Osteoblast (primary cell): ENCODE measurements around the gene SMNDC1. TPM values are rescaled to one million over a fixed set of nuclear protein-coding genes. Genes with fewer than 3 reads are reported as not detected.
"Not testable (repeated sequence)": the region's sequence is repeated elsewhere in the genome, so short reads cannot be mapped to it uniquely, and the experiment has no call there.

Experiments
- DNase-seq: peaks from one replicate; pipeline ENCODE4 v3.0.0; 2011; ENCODE audit warnings: low spot score, mixed read lengths; ENCODE audit not compliant: insufficient read length; ENCODE audit errors: missing footprints
- H2AFZ ChIP-seq: 2 replicates; pipeline ENCODE4 v1.6.0; 2011; ENCODE audit warnings: mild to moderate bottlenecking, low read length
- H3K27ac ChIP-seq: 2 replicates; pipeline ENCODE4 v1.5.1; 2011; ENCODE audit warnings: mild to moderate bottlenecking, low read depth, low read length, moderate library complexity
- H3K27me3 ChIP-seq: 2 replicates; pipeline ENCODE4 v1.6.0; 2012; ENCODE audit warnings: mild to moderate bottlenecking, control low read depth, inconsistent platforms, low read length, moderate library complexity; ENCODE audit not compliant: insufficient read depth
- H3K36me3 ChIP-seq: 2 replicates; pipeline ENCODE4 v1.5.1; 2011; ENCODE audit warnings: mild to moderate bottlenecking, low read length, control low read depth, moderate library complexity; ENCODE audit not compliant: insufficient read depth
- H3K4me1 ChIP-seq: 2 replicates; pipeline ENCODE4 v1.5.1; 2011; ENCODE audit warnings: mild to moderate bottlenecking, low read length, control low read depth, moderate library complexity; ENCODE audit not compliant: insufficient read depth
- H3K4me2 ChIP-seq: 2 replicates; pipeline ENCODE4 v1.6.0; 2011; ENCODE audit warnings: mild to moderate bottlenecking, low read length; ENCODE audit not compliant: insufficient read depth
- H3K4me3 ChIP-seq: fragments of 200-600 bp; sonication (generic); 3 replicates; pipeline ENCODE4 v1.5.1; 2012; ENCODE audit warnings: mild to moderate bottlenecking, low read length, inconsistent platforms; ENCODE audit not compliant: insufficient read depth
- H3K79me2 ChIP-seq: 2 replicates; pipeline ENCODE4 v1.6.0; 2012; ENCODE audit warnings: mild to moderate bottlenecking, low read length, control low read depth, inconsistent platforms; ENCODE audit not compliant: insufficient read depth
- H3K9me3 ChIP-seq: 2 replicates; pipeline ENCODE4 v1.5.1; 2011; ENCODE audit warnings: low read depth, low read length, control low read depth
- H4K20me1 ChIP-seq: 2 replicates; pipeline ENCODE4 v1.6.0; 2012; ENCODE audit warnings: mild to moderate bottlenecking, low read length, control low read depth; ENCODE audit not compliant: insufficient read depth
- CTCF ChIP-seq: IDR thresholded peaks from 2 replicates; pipeline ENCODE4 v1.5.1; 2011; ENCODE audit warnings: mild to moderate bottlenecking, low read depth, low read length, moderate library complexity; ENCODE audit errors: extremely low read depth
- total RNA-seq: library from RNA; depleted of rRNA; stranded (reverse); fragments of >200 nt; gene quantifications from 2 replicates; pipeline ENCODE4 v1.2.3, GENCODE V29; 2012

Gene SMNDC1
- total RNA-seq, 1 donor = 6.9 TPM

- Histone ChIP-seq H3K4me1 (peaks cover 9% of the 10 kb centered on the region), H3K4me3 (no peak overlapping the region), H2AFZ (no peak overlapping the region), H4K20me1 (no peaks in the 10 kb centered on the region), H3K9me3 (no peaks in the 10 kb centered on the region), H3K36me3 (no peaks in the 10 kb centered on the region), H3K4me2 (no peak overlapping the region), H3K79me2 (no peaks in the 10 kb centered on the region), H3K27me3 (no peaks in the 10 kb centered on the region), H3K27ac (no peak overlapping the region)
- no peak for TF ChIP-seq CTCF
- no peak for DNase-seq
Observed at GRCh38 chr10:110274647-110275046, 30.1 kb downstream of the SMNDC1 start.

- Histone ChIP-seq H3K27me3 (no peaks in the 10 kb centered on the region), H3K9me3 (no peaks in the 10 kb centered on the region), H2AFZ (no peak overlapping the region), H3K4me1 (peaks cover 11% of the 10 kb centered on the region), H3K36me3 (no peaks in the 10 kb centered on the region), H3K27ac (no peak overlapping the region), H4K20me1 (no peaks in the 10 kb centered on the region), H3K4me2 (no peak overlapping the region), H3K4me3 (no peak overlapping the region), H3K79me2 (no peaks in the 10 kb centered on the region)
- TF ChIP-seq CTCF = no peak
- DNase-seq = no peak
Observed at GRCh38 chr10:110274072-110274627, 30.6 kb downstream of the SMNDC1 start.

- Histone ChIP-seq H3K79me2 (no peaks in the 10 kb centered on the region), H2AFZ (peak overlapping the region; percentile 12), H3K27me3 (no peaks in the 10 kb centered on the region), H3K4me2 (peak overlapping the region; percentile 50), H3K9me3 (no peaks in the 10 kb centered on the region), H4K20me1 (no peaks in the 10 kb centered on the region), H3K4me3 (peak overlapping the region; percentile 42), H3K4me1 (peaks cover 11% of the 10 kb centered on the region), H3K27ac (no peak overlapping the region), H3K36me3 (no peaks in the 10 kb centered on the region)
- peak; percentile 65 for DNase-seq
- no peak for TF ChIP-seq CTCF
Observed at GRCh38 chr10:110273474-110273873, 31.2 kb downstream of the SMNDC1 start.

GRCh38 chr10:110272995-110273394, 31.7 kb downstream of the SMNDC1 start:
- H3K27me3 ChIP-seq, H2AFZ ChIP-seq, H3K27ac ChIP-seq, H3K79me2 ChIP-seq, DNase-seq, H4K20me1 ChIP-seq, H3K4me3 ChIP-seq, H3K36me3 ChIP-seq, H3K9me3 ChIP-seq: not testable (repeated sequence)
- Histone ChIP-seq H3K4me1 (peaks cover 11% of the 10 kb centered on the region), H3K4me2 (peak overlapping the region; percentile 50)
